GM21526 (cell line): ENCODE data around the gene TRIM33.

ENCODE experiments used
- ATAC-seq: cut with Tn5 transposase; IDR thresholded peaks from one replicate; pipeline ENCODE4 v1.9.1; 2021; ENCODE audit warnings: moderate library complexity; ENCODE audit not compliant: unreplicated experiment, low FRiP score

TRIM33 gene

GRCh38 chr1:114511032-114511785 is at the start of gene TRIM33:
TRIM33 (minus strand) TSS chr1:114511203; CDS start chr1:114511076, 127 bp downstream.
- peak; percentile 73 for ATAC-seq

DNA sequence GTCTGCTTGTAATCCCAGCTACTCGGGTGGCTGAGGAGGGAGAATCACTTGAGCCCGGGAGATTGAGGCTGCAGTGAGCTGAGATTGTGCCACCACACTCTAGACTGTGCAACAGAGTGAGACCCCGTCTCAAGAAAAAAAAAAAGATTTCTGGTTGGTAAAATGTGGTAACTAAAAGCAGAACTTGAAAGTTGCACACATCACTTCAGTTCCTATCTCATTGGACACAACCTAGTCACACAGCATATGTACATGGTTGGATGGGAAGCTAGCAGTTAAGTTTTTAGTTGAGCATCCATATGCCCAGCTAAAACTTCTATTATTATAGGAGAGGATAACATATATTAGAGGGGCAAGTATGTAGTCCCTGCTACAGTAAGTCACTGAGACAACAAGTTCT is 48.4 kb upstream of the TRIM33 start:
- peak; percentile 65 for ATAC-seq

- no peak for ATAC-seq
These were observed 47.5 kb upstream of the TRIM33 start for GRCh38 chr1:114558544-114558943.

- no peak for ATAC-seq
These were observed 43.6 kb upstream of the TRIM33 start for GRCh38 chr1:114554577-114554976.

GRCh38 chr1:114552106-114552639 is 41.2 kb upstream of the TRIM33 start:
- no peak for ATAC-seq

- ATAC-seq, result no peak
These were observed 40.4 kb upstream of the TRIM33 start for GRCh38 chr1:114551400-114551799.

- no peak for ATAC-seq
These were observed 39.3 kb upstream of the TRIM33 start for GRCh38 chr1:114550336-114550735.

DNA sequence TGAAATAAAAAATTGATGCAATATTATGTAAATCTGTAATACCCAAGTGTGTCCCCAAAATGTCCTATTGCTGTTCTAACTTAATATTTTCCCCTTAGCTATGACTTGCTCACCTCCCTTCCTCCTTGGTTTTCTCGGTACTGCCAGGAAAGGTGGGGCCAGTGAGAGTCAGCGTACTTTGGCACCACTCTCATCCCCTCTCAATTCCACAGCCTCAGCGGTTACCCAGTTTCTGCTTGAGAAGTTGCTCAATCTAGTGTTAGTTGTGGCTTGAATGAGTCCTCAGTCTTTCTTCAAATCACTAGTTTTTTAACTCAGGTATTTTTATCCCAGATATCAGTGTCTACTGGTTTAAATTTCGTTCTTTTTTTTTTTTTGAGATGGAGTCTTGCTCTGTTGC is 38.1 kb upstream of the TRIM33 start:
- no peak for ATAC-seq

DNA sequence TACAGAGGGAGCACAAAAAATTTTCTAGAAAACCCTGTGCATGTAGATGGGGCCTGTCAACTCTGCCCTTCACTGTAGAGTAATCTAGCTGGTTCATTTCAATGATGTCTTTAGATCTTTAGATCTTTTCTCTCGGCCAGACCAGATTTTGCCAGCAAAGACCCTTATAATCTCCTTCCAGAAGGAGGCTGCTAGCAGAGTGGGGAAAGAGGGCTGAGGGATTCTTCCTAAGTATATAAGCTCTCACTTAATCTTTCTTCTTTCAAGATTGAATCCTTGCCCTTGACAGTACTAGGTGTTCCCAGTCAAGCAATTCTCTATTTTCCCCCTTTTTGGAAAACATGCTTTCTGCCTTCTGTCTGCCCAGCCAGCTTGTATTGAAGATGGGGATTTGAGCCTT is 36.1 kb upstream of the TRIM33 start:
- no peak for ATAC-seq

GRCh38 chr1:114545796-114546195 is 34.8 kb upstream of the TRIM33 start:
- ATAC-seq, result no peak

- ATAC-seq, result no peak
These were observed 34.3 kb upstream of the TRIM33 start for GRCh38 chr1:114545315-114545714.

GRCh38 chr1:114540821-114541220 is 29.8 kb upstream of the TRIM33 start:
- ATAC-seq, result no peak

DNA sequence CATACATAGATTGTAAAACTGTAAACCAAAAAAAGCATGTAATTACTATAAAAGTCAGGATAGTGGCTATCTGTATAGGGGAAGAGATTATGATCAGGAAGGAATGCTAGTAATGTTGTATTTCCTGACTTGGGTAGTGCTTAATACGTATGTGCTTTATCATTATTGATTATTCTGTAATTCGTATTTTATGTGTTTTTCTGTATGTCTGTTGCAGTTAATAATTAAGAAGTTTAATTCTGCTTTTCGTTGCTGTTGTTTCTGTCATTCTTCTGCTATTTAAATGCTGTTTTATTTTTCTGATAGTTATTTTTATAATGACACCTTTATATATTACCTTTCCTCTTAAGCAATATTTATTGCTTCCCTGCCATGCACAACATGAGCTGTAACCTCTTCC is 29.3 kb upstream of the TRIM33 start:
- no peak for ATAC-seq

DNA sequence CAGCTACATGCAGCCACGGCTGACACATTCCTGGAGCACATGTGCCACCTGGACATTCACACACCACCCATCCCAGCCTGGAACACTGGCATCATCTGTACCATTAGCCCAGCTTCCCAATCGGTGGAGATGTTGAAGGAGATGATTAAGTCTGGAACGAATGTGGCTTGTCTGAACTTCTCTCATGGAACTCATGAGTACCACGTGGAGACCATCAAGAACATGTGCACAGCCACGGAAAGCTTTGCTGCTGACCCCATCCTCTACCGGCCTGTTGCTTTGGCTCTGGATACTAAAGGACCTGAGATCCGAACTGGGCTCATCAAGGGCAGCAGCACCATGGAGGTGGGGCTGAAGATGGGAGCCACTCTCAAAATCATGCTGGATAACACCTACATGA is 25.0 kb upstream of the TRIM33 start:
- ATAC-seq, result no peak

GRCh38 chr1:114535401-114535800 is 24.4 kb upstream of the TRIM33 start:
- no peak for ATAC-seq

DNA sequence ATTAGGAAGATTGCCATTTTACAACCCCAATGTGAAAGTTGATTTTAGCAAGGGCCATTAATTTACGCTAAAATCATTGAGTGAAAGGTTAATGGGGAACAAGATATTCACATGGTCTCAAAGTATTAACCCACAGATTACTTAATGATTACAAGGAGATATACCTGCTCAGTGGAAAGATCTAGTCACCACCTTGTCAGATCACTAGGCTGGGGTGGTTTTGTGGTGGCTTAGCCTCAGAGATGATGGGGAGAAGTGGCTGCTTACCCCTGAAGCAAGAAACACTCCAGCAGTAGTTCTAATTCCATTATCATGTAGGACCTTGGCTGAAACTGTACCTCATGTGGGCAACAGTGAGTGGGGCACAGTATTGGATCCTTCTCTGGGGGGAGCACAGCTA is 20.1 kb upstream of the TRIM33 start:
- ATAC-seq, result no peak

DNA sequence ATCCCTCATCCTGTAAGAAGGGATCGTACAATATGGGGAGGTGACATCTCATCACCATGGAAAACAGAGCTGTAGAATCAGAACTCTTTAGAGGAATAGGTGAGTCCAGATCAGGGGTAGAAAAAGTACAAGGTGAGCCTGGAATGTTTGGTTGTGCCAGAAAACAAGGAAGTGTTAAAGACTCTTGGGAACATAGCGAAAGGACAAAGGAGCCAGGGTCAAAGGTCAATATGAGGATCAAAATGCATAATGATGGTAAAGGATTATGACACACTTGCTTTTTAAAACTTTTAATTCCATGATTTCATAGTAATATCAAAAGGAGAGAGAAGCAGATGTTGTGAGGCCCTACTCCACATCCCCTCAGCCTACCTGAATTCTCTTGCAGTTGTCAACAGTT is 19.2 kb upstream of the TRIM33 start:
- no peak for ATAC-seq

DNA sequence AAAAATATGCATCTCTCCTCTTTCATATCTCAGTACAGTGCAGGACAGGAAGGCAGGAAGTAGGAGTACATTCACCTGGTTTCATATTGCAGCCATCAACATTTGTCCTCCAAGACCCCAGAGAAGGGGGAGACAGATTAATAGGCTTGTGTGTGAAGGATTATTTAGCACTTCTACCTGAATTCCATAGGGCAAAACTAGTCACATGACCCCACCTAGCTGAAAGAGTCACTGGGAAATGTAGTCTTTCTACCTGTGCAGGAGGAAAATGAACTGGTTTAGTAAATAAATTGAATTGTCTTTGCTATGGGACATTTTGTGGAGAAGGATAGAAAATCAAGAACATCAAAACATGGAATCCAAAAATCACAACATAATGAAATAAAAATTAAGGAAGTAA is 13.9 kb upstream of the TRIM33 start:
- ATAC-seq, result no peak

DNA sequence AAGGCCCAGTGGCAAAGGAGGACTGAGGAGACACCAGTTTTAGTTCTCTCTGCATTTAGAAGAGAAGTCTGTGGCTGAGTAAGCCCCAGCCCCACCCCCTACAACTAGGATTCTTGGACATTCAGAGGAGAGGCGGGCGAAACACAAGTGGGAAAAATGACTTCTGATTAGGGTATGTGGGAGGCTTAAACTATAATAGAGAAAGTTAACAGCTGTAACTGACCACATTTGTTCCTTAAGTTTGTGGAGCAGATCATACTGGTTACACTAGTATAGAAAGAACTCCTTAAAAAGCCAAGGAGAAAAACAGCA is 11.2 kb upstream of the TRIM33 start:
- no peak for ATAC-seq

DNA sequence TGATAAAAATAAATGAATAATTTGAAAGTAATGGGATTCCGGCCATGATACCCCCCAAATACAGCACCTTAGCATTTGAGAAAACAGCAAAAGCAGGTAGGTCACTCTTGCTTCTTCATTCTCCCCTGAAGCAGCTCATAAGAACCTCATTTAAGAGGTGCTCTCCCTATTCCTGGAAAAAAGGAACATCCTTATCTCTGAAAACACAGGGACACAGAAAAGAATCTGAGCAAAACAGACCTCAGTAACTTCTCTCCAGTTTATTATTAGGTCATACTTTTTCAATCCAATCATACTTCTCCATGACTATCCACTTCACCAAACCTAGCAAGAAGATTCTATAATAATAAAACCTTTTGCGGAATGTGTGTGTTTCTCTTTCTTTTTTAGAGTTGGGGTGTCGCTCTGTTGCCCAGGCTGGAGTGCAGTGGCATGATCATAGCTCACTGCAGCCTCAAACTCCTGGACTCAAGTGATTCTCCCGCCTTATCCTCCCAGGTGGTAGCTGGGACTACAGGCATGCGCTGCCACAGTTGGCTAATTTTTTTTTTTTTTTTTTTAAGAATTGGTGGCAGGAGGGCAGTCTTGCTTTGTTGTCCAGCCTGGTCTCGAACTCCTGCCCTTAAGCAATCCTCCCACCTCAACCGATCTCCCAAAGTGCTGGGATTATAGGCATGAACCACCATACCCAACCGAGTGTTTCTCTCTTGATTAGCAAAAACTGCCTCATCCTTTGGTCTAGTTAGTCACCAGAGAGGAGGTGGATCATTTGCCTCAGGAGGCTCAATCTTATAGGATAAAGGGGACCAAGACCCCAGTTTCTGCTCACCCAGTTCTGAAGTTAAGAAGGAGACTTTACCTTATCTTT is 10.6 kb upstream of the TRIM33 start:
- no peak for ATAC-seq

- no peak for ATAC-seq
These were observed 6.3 kb upstream of the TRIM33 start for GRCh38 chr1:114517348-114517747.
